ENCODE data around the gene OSER1. TPM values are rescaled to one million over a fixed set of nuclear protein-coding genes. Genes with fewer than 3 reads are reported as not detected.

OSER1 gene
- total RNA-seq, 1 experiment from 2014 or later = 24.3 TPM

DNA sequence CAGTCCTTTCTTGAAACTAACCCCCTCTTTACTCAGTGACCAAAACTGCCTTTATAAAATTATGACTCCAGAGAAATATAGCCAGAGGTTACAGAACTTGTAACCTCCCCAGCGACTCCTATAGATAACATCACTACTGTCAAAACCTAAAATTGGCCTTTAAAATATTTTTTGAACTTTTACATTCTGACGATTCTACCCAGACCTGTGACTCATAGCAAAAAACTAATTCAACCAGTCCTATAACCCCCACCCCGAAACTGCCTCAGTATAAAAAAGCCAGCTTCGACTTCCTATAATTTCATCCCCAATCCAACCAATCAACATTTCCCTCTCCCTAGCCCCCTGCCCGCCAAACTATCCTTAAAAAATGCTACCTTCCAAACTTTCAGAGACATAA, 37.5 kb downstream of the OSER1 start:
- no peak for ATAC-seq
- Mint-ChIP-seq H3K36me3 (no peaks in the 10 kb centered on the region), H3K4me3 (no peak overlapping the region), H3K27ac (no peak overlapping the region), H3K4me1 (no peaks in the 10 kb centered on the region), H3K27me3 (ENCODE audit: low read depth) (peaks cover 3% of the 10 kb centered on the region; the same call in 1 of the 2 replicates), H3K9me3 (peaks cover 4% of the 10 kb centered on the region; the same call in 1 of the 2 replicates)
- POLR2A ChIA-PET = no interaction called here
- TF ChIP-seq, protein P1, sequence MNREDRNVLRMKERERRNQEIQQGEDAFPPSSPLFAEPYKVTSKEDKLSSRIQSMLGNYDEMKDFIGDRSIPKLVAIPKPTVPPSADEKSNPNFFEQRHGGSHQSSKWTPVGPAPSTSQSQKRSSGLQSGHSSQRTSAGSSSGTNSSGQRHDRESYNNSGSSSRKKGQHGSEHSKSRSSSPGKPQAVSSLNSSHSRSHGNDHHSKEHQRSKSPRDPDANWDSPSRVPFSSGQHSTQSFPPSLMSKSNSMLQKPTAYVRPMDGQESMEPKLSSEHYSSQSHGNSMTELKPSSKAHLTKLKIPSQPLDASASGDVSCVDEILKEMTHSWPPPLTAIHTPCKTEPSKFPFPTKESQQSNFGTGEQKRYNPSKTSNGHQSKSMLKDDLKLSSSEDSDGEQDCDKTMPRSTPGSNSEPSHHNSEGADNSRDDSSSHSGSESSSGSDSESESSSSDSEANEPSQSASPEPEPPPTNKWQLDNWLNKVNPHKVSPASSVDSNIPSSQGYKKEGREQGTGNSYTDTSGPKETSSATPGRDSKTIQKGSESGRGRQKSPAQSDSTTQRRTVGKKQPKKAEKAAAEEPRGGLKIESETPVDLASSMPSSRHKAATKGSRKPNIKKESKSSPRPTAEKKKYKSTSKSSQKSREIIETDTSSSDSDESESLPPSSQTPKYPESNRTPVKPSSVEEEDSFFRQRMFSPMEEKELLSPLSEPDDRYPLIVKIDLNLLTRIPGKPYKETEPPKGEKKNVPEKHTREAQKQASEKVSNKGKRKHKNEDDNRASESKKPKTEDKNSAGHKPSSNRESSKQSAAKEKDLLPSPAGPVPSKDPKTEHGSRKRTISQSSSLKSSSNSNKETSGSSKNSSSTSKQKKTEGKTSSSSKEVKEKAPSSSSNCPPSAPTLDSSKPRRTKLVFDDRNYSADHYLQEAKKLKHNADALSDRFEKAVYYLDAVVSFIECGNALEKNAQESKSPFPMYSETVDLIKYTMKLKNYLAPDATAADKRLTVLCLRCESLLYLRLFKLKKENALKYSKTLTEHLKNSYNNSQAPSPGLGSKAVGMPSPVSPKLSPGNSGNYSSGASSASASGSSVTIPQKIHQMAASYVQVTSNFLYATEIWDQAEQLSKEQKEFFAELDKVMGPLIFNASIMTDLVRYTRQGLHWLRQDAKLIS (CRISPR knock-in tag; IDR thresholded peaks at IDR 0.05; ENCODE audit: borderline replicate concordance) = no peak
- TF ChIP-seq ZBTB21 (CRISPR knock-in tag; IDR thresholded peaks at IDR 0.05; ENCODE audit: borderline replicate concordance) (no peak), TEAD1 (CRISPR knock-in tag; IDR thresholded peaks at IDR 0.05) (no peak), GABPB1 (CRISPR knock-in tag; IDR thresholded peaks at IDR 0.05) (no peak), FOXJ3 (CRISPR knock-in tag; IDR thresholded peaks at IDR 0.05; ENCODE audit: borderline replicate concordance) (no peak), ZNF138 (CRISPR knock-in tag; conservative IDR thresholded peaks at IDR 0.05) (no peak), ZNF423 (CRISPR knock-in tag; IDR thresholded peaks at IDR 0.05) (no peak), ATF1 (CRISPR knock-in tag; IDR thresholded peaks at IDR 0.05) (no peak), NFATC4 (CRISPR knock-in tag; IDR thresholded peaks at IDR 0.05) (no peak)
- TF ChIP-seq, protein P2, sequence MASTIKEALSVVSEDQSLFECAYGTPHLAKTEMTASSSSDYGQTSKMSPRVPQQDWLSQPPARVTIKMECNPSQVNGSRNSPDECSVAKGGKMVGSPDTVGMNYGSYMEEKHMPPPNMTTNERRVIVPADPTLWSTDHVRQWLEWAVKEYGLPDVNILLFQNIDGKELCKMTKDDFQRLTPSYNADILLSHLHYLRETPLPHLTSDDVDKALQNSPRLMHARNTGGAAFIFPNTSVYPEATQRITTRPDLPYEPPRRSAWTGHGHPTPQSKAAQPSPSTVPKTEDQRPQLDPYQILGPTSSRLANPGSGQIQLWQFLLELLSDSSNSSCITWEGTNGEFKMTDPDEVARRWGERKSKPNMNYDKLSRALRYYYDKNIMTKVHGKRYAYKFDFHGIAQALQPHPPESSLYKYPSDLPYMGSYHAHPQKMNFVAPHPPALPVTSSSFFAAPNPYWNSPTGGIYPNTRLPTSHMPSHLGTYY (CRISPR knock-in tag; IDR thresholded peaks at IDR 0.05) = no peak
- TF ChIP-seq, protein P3, sequence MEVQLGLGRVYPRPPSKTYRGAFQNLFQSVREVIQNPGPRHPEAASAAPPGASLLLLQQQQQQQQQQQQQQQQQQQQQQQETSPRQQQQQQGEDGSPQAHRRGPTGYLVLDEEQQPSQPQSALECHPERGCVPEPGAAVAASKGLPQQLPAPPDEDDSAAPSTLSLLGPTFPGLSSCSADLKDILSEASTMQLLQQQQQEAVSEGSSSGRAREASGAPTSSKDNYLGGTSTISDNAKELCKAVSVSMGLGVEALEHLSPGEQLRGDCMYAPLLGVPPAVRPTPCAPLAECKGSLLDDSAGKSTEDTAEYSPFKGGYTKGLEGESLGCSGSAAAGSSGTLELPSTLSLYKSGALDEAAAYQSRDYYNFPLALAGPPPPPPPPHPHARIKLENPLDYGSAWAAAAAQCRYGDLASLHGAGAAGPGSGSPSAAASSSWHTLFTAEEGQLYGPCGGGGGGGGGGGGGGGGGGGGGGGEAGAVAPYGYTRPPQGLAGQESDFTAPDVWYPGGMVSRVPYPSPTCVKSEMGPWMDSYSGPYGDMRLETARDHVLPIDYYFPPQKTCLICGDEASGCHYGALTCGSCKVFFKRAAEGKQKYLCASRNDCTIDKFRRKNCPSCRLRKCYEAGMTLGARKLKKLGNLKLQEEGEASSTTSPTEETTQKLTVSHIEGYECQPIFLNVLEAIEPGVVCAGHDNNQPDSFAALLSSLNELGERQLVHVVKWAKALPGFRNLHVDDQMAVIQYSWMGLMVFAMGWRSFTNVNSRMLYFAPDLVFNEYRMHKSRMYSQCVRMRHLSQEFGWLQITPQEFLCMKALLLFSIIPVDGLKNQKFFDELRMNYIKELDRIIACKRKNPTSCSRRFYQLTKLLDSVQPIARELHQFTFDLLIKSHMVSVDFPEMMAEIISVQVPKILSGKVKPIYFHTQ (CRISPR knock-in tag; IDR thresholded peaks at IDR 0.05) = no peak
- TF ChIP-seq, protein P4, sequence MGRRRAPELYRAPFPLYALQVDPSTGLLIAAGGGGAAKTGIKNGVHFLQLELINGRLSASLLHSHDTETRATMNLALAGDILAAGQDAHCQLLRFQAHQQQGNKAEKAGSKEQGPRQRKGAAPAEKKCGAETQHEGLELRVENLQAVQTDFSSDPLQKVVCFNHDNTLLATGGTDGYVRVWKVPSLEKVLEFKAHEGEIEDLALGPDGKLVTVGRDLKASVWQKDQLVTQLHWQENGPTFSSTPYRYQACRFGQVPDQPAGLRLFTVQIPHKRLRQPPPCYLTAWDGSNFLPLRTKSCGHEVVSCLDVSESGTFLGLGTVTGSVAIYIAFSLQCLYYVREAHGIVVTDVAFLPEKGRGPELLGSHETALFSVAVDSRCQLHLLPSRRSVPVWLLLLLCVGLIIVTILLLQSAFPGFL (CRISPR knock-in tag; IDR thresholded peaks at IDR 0.05; ENCODE audit: borderline replicate concordance) = no peak
- TF ChIP-seq, protein P5, sequence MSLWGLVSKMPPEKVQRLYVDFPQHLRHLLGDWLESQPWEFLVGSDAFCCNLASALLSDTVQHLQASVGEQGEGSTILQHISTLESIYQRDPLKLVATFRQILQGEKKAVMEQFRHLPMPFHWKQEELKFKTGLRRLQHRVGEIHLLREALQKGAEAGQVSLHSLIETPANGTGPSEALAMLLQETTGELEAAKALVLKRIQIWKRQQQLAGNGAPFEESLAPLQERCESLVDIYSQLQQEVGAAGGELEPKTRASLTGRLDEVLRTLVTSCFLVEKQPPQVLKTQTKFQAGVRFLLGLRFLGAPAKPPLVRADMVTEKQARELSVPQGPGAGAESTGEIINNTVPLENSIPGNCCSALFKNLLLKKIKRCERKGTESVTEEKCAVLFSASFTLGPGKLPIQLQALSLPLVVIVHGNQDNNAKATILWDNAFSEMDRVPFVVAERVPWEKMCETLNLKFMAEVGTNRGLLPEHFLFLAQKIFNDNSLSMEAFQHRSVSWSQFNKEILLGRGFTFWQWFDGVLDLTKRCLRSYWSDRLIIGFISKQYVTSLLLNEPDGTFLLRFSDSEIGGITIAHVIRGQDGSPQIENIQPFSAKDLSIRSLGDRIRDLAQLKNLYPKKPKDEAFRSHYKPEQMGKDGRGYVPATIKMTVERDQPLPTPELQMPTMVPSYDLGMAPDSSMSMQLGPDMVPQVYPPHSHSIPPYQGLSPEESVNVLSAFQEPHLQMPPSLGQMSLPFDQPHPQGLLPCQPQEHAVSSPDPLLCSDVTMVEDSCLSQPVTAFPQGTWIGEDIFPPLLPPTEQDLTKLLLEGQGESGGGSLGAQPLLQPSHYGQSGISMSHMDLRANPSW (CRISPR knock-in tag; conservative IDR thresholded peaks at IDR 0.05; ENCODE audit: low read depth) = no peak
- TF ChIP-seq, protein P6, sequence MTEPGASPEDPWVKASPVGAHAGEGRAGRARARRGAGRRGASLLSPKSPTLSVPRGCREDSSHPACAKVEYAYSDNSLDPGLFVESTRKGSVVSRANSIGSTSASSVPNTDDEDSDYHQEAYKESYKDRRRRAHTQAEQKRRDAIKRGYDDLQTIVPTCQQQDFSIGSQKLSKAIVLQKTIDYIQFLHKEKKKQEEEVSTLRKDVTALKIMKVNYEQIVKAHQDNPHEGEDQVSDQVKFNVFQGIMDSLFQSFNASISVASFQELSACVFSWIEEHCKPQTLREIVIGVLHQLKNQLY (CRISPR knock-in tag; IDR thresholded peaks at IDR 0.05) = no peak
- TF ChIP-seq, protein P7, sequence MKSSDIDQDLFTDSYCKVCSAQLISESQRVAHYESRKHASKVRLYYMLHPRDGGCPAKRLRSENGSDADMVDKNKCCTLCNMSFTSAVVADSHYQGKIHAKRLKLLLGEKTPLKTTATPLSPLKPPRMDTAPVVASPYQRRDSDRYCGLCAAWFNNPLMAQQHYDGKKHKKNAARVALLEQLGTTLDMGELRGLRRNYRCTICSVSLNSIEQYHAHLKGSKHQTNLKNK (CRISPR knock-in tag; IDR thresholded peaks at IDR 0.05) = no peak
- TF ChIP-seq, protein P8, sequence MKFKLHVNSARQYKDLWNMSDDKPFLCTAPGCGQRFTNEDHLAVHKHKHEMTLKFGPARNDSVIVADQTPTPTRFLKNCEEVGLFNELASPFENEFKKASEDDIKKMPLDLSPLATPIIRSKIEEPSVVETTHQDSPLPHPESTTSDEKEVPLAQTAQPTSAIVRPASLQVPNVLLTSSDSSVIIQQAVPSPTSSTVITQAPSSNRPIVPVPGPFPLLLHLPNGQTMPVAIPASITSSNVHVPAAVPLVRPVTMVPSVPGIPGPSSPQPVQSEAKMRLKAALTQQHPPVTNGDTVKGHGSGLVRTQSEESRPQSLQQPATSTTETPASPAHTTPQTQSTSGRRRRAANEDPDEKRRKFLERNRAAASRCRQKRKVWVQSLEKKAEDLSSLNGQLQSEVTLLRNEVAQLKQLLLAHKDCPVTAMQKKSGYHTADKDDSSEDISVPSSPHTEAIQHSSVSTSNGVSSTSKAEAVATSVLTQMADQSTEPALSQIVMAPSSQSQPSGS (CRISPR knock-in tag; IDR thresholded peaks at IDR 0.05; ENCODE audit: borderline replicate concordance, low read depth) = no peak
- no peak for DNase-seq (ENCODE audit: low spot score)
- CTCF ChIA-PET = no interaction called here
